NCI-H1417 treated with DMSO at 0.1 percent for 48 hours (cell line): ENCODE data around the gene TP53TG3B.
"Not testable (repeated sequence)": the region's sequence is repeated elsewhere in the genome, so short reads cannot be mapped to it uniquely, and the experiment has no call there.

Source experiments
- DNase-seq: peaks from one replicate; lab custom pipeline; 2025; lab: John Stamatoyannopoulos, UW

Gene TP53TG3B, protein sequence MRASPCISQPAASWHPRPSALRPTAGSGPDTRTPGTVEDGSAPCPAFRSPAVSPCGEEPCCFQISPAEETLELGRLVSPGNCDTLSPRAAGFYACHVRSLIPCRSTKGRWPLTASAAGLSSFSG

DNA sequence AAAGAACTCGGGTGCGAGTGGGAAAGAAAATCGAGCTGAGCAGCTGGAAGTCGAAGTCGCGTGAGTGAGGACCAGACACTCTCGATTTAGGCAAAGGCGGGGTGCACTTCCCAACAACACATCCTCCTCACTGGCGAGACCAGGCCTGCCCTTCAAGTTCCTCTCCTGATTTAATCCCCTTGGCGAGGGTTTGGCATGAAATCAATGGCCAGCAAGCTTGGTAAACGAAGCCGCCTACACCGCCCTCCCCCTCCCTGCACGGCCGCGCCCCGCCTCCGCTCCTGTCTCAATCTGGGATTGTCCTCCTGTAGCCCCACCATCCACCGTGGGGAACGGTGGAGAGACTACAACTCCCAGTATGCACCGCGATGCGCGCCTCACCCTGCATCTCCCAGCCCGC is at the start of gene TP53TG3B:
Gene TP53TG3B, plus strand, starts transcription at position 301 of the 400 bp plus-strand sequence. Its CDS starts 68 bp downstream, at position 369.
- not testable (repeated sequence) for DNase-seq

DNA sequence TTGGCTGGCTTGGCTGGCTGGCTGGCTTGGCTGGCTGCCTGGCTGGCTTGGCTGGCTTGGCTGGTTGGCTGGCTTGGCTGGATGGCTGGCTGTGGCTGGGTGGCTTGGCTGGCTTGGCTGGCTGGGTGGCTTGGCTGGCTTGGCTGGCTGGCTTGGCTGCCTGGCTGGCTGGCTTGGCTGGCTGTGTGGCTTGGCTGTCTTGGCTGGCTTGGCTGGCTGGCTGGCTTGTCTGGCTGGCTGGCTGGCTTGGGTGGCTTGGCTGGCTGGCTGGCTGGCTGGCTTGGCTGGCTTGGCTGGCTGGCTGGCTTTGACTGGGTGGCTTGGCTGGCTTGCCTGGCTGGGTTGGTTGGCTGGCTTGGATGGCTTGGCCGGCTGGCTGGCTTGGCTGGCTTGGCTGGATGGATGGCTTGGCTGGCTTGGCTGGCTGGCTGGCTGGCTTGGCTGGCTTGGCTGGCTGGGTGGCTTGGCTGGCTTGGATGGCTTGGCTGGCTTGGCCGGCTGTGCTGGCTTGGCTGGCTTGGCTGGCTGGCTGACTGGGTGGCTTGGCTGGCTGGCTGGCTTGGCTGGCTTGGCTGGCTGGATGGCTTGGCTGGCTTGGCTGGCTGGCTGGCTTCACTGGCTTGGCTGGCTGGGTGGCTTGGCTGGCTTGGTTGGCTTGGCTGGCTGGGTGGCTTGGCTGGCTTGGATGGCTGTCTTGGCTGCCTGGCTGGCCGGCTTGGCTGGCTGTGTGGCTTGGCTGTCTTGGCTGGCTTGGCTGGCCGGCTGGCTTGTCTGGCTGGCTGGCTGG is 24.2 kb upstream of the TP53TG3B start:
- not testable (repeated sequence) for DNase-seq

DNA sequence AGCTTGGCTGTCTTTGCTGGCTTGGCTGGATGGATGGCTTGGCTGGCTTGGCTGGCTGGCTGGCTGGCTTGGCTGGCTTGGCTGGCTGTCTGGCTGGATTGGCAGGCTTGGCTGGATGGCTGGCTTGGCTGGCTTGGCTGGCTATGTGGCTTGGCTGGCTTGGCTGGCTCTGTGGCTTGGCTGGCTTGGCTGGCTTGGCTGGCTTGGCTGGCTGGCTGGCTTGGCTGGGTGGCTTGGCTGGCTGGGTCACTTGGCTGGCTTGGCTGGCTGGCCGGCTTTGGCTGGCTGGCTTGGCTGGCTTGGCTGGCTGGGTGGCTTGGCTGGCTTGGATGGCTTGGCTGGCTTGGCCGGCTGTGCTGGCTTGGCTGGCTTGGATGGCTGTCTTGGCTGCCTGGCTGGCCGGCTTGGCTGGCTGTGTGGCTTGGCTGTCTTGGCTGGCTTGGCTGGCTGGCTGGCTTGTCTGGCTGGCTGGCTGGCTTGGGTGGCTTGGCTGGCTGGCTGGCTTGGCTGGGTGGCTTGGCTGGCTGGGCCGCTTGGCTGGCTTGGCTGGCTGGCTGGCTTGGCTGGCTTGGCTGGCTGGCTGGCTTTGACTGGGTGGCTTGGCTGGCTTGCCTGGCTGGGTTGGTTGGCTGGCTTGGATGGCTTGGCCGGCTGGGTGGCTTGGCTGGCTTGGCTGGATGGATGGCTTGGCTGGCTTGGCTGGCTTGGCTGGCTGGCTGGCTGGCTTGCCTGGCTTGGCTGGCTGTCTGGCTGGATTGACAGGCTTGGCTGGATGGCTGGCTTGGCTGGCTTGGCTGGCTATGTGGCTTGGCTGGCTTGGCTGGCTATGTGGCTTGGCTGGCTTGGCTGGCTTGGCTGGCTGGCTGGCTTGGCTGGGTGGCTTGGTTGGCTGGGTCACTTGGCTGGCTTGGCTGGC is 22.8 kb upstream of the TP53TG3B start:
- DNase-seq: not testable (repeated sequence)

DNA sequence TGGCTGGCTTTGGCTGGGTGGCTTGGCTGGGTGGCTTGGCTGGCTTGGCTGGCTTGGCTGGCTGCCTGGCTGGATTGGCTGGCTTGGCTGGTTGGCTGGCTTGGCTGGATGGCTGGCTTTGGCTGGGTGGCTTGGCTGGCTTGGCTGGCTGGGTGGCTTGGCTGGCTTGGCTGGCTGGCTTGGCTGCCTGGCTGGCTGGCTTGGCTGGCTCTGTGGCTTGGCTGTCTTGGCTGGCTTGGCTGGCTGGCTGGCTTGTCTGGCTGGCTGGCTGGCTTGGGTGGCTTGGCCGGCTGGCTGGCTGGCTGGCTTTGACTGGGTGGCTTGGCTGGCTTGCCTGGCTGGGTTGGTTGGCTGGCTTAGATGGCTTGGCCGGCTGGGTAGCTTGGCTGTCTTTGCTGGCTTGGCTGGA is 22.1 kb upstream of the TP53TG3B start:
- not testable (repeated sequence) for DNase-seq

DNA sequence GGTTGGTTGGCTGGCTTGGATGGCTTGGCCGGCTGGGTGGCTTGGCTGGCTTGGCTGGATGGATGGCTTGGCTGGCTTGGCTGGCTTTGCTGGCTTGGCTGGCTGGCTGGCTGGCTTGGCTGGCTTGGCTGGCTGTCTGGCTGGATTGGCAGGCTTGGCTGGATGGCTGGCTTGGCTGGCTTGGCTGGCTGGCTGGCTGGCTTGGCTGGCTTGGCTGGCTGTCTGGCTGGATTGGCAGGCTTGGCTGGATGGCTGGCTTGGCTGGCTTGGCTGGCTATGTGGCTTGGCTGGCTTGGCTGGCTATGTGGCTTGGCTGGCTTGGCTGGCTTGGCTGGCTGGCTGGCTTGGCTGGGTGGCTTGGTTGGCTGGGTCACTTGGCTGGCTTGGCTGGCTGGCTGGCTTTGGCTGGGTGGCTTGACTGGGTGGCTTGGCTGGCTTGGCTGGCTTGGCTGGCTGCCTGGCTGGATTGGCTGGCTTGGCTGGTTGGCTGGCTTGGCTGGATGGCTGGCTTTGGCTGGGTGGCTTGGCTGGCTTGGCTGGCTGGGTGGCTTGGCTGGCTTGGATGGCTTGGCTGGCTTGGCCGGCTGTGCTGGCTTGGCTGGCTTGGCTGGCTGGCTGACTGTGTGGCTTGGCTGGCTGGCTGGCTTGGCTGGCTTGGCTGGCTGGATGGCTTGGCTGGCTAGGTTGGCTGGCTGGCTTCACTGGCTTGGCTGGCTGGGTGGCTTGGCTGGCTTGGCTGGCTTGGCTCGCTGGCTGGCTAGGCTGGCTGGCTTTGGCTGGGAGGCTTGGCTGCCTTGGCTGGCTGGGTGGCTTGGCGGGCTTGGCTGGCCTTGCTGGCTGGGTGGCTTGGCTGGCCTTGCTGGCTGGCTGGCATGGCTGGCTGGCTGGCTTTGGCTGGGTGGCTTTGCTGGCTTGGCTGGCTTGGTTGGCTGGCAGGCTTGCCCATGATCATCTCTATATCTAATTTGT is 21.3 kb upstream of the TP53TG3B start:
- DNase-seq: not testable (repeated sequence)
